SU-DHL-6 (cell line): Measurements from ENCODE around the gene VPS13D.

Experiments used
- H2AFZ ChIP-seq: fragments of 200-600 bp; sonication (generic); 2 replicates; pipeline ENCODE4 v1.6.1; 2014; ENCODE audit warnings: low read depth, mild to moderate bottlenecking, moderate library complexity, mixed read lengths, antibody characterized with exemption, low read length; ENCODE audit not compliant: severe bottlenecking
- H3F3A ChIP-seq: fragments of 200-600 bp; shearing (Covaris generic); 2 replicates; pipeline ENCODE4 v1.6.0; 2016; ENCODE audit warnings: antibody characterized with exemption, mild to moderate bottlenecking; ENCODE audit not compliant: insufficient read depth
- H3K27ac ChIP-seq: fragments of 200-600 bp; sonication (generic); 2 replicates; pipeline ENCODE4 v1.5.1; 2016; ENCODE audit warnings: low read depth, mild to moderate bottlenecking, low read length, moderate library complexity, mixed read lengths
- H3K27me3 ChIP-seq: fragments of 200-600 bp; sonication (generic), shearing (Covaris generic); 2 replicates; pipeline ENCODE4 v1.6.0; 2014; ENCODE audit warnings: mild to moderate bottlenecking, low read length
- H3K36me3 ChIP-seq: fragments of 200-600 bp; sonication (generic); 2 replicates; pipeline ENCODE4 v1.6.1; 2014; ENCODE audit warnings: mild to moderate bottlenecking, low read length, mixed read lengths
- H3K4me2 ChIP-seq: fragments of 300-600, 200-600 bp; shearing (Covaris generic), sonication (generic); 2 replicates; pipeline ENCODE4 v1.6.0; 2014; ENCODE audit warnings: low read length, low read depth, mild to moderate bottlenecking; ENCODE audit not compliant: poor library complexity, severe bottlenecking
- H3K4me3 ChIP-seq: fragments of 200-600 bp; sonication (generic); 2 replicates; pipeline ENCODE4 v1.5.1; 2014; ENCODE audit warnings: antibody characterized with exemption, low read length, mild to moderate bottlenecking, mixed read lengths; ENCODE audit not compliant: insufficient read depth, poor library complexity, severe bottlenecking
- H3K79me2 ChIP-seq: fragments of 200-600 bp; sonication (generic); 2 replicates; pipeline ENCODE4 v1.6.1; 2014; ENCODE audit warnings: mild to moderate bottlenecking, low read length, moderate library complexity; ENCODE audit not compliant: insufficient read depth
- H3K9ac ChIP-seq: fragments of 200-600 bp; sonication (generic); 2 replicates; pipeline ENCODE4 v1.7.0; 2014; ENCODE audit warnings: mild to moderate bottlenecking, low read length
- H3K9me2 ChIP-seq: fragments of 200-600 bp; sonication (generic); replicated peaks from 2 replicates; pipeline ENCODE4 v1.6.1; 2014; ENCODE audit warnings: low read length; ENCODE audit not compliant: insufficient read depth
- H3K9me3 ChIP-seq: fragments of 200-600 bp; sonication (generic); 2 replicates; pipeline ENCODE4 v1.6.1; 2014; ENCODE audit warnings: low read length, mixed read lengths; ENCODE audit not compliant: insufficient read depth
- H4K20me1 ChIP-seq: fragments of 200-600 bp; sonication (generic); 2 replicates; pipeline ENCODE4 v1.6.1; 2014; ENCODE audit warnings: low read depth, mild to moderate bottlenecking, antibody characterized with exemption, low read length, moderate library complexity, mixed read lengths
- CTCF ChIP-seq: fragments of 200-600 bp; sonication (generic); IDR thresholded peaks from one replicate; pipeline ENCODE4 v1.5.1; 2017; ENCODE audit warnings: antibody characterized with exemption, mild to moderate bottlenecking, low read length, moderate library complexity; ENCODE audit not compliant: insufficient read depth, poor library complexity, severe bottlenecking
- EZH2phosphoT487 ChIP-seq: fragments of 200-600 bp; sonication (generic), shearing (Covaris generic); conservative IDR thresholded peaks from 2 replicates; pipeline ENCODE4 v1.6.1; 2018; ENCODE audit warnings: mild to moderate bottlenecking, antibody characterized with exemption, low read length, moderate library complexity, mixed read lengths

Gene VPS13D

GRCh38 chr1:12516741-12517140, 286.9 kb downstream of the VPS13D start:
- H3K79me2 ChIP-seq = no peaks in the 10 kb centered on the region
- no peaks in the 10 kb centered on the region for H3K9me3 ChIP-seq
- H3F3A ChIP-seq = no peaks in the 10 kb centered on the region
- TF ChIP-seq EZH2phosphoT487 (no peak), CTCF (no peak)
- H4K20me1 ChIP-seq = no peaks in the 10 kb centered on the region
- no peak overlapping the region for H3K4me3 ChIP-seq
- H3K27ac ChIP-seq = no peak overlapping the region
- no peaks in the 10 kb centered on the region for H3K9me2 ChIP-seq
- H3K9ac ChIP-seq = no peak overlapping the region
- no peaks in the 10 kb centered on the region for H3K27me3 ChIP-seq
- no peak overlapping the region for H3K4me2 ChIP-seq
- no peaks in the 10 kb centered on the region for H3K36me3 ChIP-seq
- H2AFZ ChIP-seq = no peak overlapping the region

GRCh38 chr1:12518931-12519692, 289.3 kb downstream of the VPS13D start:
- Histone ChIP-seq H3K4me2 (no peak overlapping the region), H3F3A (no peaks in the 10 kb centered on the region), H4K20me1 (no peaks in the 10 kb centered on the region), H3K9me3 (no peaks in the 10 kb centered on the region), H3K9ac (no peak overlapping the region), H3K27me3 (no peaks in the 10 kb centered on the region), H2AFZ (no peak overlapping the region), H3K27ac (no peak overlapping the region), H3K36me3 (no peaks in the 10 kb centered on the region), H3K4me3 (no peak overlapping the region), H3K9me2 (no peaks in the 10 kb centered on the region), H3K79me2 (no peaks in the 10 kb centered on the region)
- TF ChIP-seq EZH2phosphoT487 = no peak
- no peak for TF ChIP-seq CTCF

- H3K9ac ChIP-seq = no peak overlapping the region
- H3K36me3 ChIP-seq = no peaks in the 10 kb centered on the region
- H3K27ac ChIP-seq = no peak overlapping the region
- H3K9me2 ChIP-seq = no peaks in the 10 kb centered on the region
- no peaks in the 10 kb centered on the region for H3K79me2 ChIP-seq
- TF ChIP-seq EZH2phosphoT487 (no peak), CTCF (no peak)
- H3K4me3 ChIP-seq = no peak overlapping the region
- peaks cover 2% of the 10 kb centered on the region; the same call in 1 of the 2 replicates for H3K27me3 ChIP-seq
- no peak overlapping the region for H2AFZ ChIP-seq
- no peaks in the 10 kb centered on the region for H3K9me3 ChIP-seq
- no peaks in the 10 kb centered on the region for H4K20me1 ChIP-seq
- H3F3A ChIP-seq = no peaks in the 10 kb centered on the region
- H3K4me2 ChIP-seq = no peak overlapping the region
Observed at GRCh38 chr1:12519693-12520364, 290.0 kb downstream of the VPS13D start.
